ENCODE measurements around the gene MCC. TPM values are rescaled to one million over a fixed set of nuclear protein-coding genes. Genes with fewer than 3 reads are reported as not detected.

MCC gene
- total RNA-seq, 1 donor from 2014 or later = 26.9 TPM

- H2AFZ ChIP-seq (ENCODE audit: low read depth, low read length) = no peak overlapping the region
- TF ChIP-seq CTCF (IDR thresholded peaks at IDR 0.05; ENCODE audit: insufficient read depth, low read depth, low read length) (no peak), EZH2 (IDR thresholded peaks at IDR 0.05; ENCODE audit: insufficient read depth, low read length) (no peak)
- Mint-ChIP-seq H3K36me3 (ENCODE audit: low read depth, unreplicated experiment) (peaks cover 20% of the 10 kb centered on the region), H3K9me3 (ENCODE audit: unreplicated experiment) (peaks cover 17% of the 10 kb centered on the region), H3K27ac (ENCODE audit: unreplicated experiment) (no peak overlapping the region), H3K4me1 (ENCODE audit: low read depth, unreplicated experiment) (peaks cover 20% of the 10 kb centered on the region), H3K4me3 (ENCODE audit: unreplicated experiment) (no peak overlapping the region), H3K27me3 (ENCODE audit: low read depth, unreplicated experiment) (no peaks in the 10 kb centered on the region)
- DNase-seq (ENCODE audit: low read depth) (peak; percentile 30), FAIRE-seq (no peak)
- no peaks in the 10 kb centered on the region for H3K36me3 ChIP-seq (ENCODE audit: insufficient read depth, low read length)
- peak overlapping the region; percentile 28 for H3K4me2 ChIP-seq (ENCODE audit: low read length)
- H3K9me3 ChIP-seq (ENCODE audit: insufficient read depth, low read depth, low read length) = no peaks in the 10 kb centered on the region
- H3K4me1 ChIP-seq (ENCODE audit: insufficient read depth, low read length) = peaks cover 11% of the 10 kb centered on the region
- no peak overlapping the region for H3K9ac ChIP-seq (ENCODE audit: low read length)
- H3K79me2 ChIP-seq (ENCODE audit: insufficient read depth, low read length) = peaks cover 9% of the 10 kb centered on the region
- H4K20me1 ChIP-seq (ENCODE audit: insufficient read depth, low read length) = peaks cover 74% of the 10 kb centered on the region
- no peak overlapping the region for H3K27ac ChIP-seq (ENCODE audit: low read depth, low read length)
- no peaks in the 10 kb centered on the region for H3K27me3 ChIP-seq (ENCODE audit: insufficient read depth, low read length)
- no peak overlapping the region for H3K4me3 ChIP-seq (ENCODE audit: insufficient read depth, low read depth, low read length)
Measured at GRCh38 chr5:113190347-113190746, 297.9 kb downstream of the MCC start.

GRCh38 chr5:113189291-113189690 lies 299.0 kb downstream of the MCC start:
- Histone ChIP-seq H3K4me3 (ENCODE audit: insufficient read depth, low read depth, low read length) (no peak overlapping the region), H4K20me1 (ENCODE audit: insufficient read depth, low read length) (peaks cover 74% of the 10 kb centered on the region), H3K27ac (ENCODE audit: low read depth, low read length) (no peak overlapping the region), H3K4me1 (ENCODE audit: insufficient read depth, low read length) (peaks cover 11% of the 10 kb centered on the region), H2AFZ (ENCODE audit: low read depth, low read length) (no peak overlapping the region), H3K27me3 (ENCODE audit: insufficient read depth, low read length) (no peaks in the 10 kb centered on the region), H3K9ac (ENCODE audit: low read length) (no peak overlapping the region), H3K36me3 (ENCODE audit: insufficient read depth, low read length) (no peaks in the 10 kb centered on the region), H3K79me2 (ENCODE audit: insufficient read depth, low read length) (peaks cover 9% of the 10 kb centered on the region), H3K9me3 (ENCODE audit: insufficient read depth, low read depth, low read length) (no peaks in the 10 kb centered on the region), H3K4me2 (ENCODE audit: low read length) (no peak overlapping the region)
- Mint-ChIP-seq H3K9me3 (ENCODE audit: unreplicated experiment) (peaks cover 13% of the 10 kb centered on the region), H3K4me3 (ENCODE audit: unreplicated experiment) (no peak overlapping the region), H3K27me3 (ENCODE audit: low read depth, unreplicated experiment) (no peaks in the 10 kb centered on the region), H3K4me1 (ENCODE audit: low read depth, unreplicated experiment) (peaks cover 25% of the 10 kb centered on the region), H3K36me3 (ENCODE audit: low read depth, unreplicated experiment) (peaks cover 13% of the 10 kb centered on the region), H3K27ac (ENCODE audit: unreplicated experiment) (no peak overlapping the region)
- TF ChIP-seq CTCF (IDR thresholded peaks at IDR 0.05; ENCODE audit: insufficient read depth, low read depth, low read length) (no peak), EZH2 (IDR thresholded peaks at IDR 0.05; ENCODE audit: insufficient read depth, low read length) (no peak)
- FAIRE-seq (no peak), DNase-seq (ENCODE audit: low read depth) (no peak)

- no peak overlapping the region for H3K4me2 ChIP-seq (ENCODE audit: low read length)
- Mint-ChIP-seq H3K9me3 (ENCODE audit: unreplicated experiment) (peaks cover 6% of the 10 kb centered on the region), H3K36me3 (ENCODE audit: low read depth, unreplicated experiment) (peaks cover 8% of the 10 kb centered on the region), H3K4me3 (ENCODE audit: unreplicated experiment) (no peak overlapping the region), H3K27ac (ENCODE audit: unreplicated experiment) (no peak overlapping the region), H3K27me3 (ENCODE audit: low read depth, unreplicated experiment) (no peaks in the 10 kb centered on the region), H3K4me1 (ENCODE audit: low read depth, unreplicated experiment) (peaks cover 25% of the 10 kb centered on the region)
- no peak for FAIRE-seq
- no peaks in the 10 kb centered on the region for H3K9me3 ChIP-seq (ENCODE audit: insufficient read depth, low read depth, low read length)
- H3K27me3 ChIP-seq (ENCODE audit: insufficient read depth, low read length) = no peaks in the 10 kb centered on the region
- DNase-seq (ENCODE audit: low read depth) = no peak
- H3K4me3 ChIP-seq (ENCODE audit: insufficient read depth, low read depth, low read length) = no peak overlapping the region
- H3K4me1 ChIP-seq (ENCODE audit: insufficient read depth, low read length) = peaks cover 11% of the 10 kb centered on the region
- TF ChIP-seq EZH2 (IDR thresholded peaks at IDR 0.05; ENCODE audit: insufficient read depth, low read length) (no peak), CTCF (IDR thresholded peaks at IDR 0.05; ENCODE audit: insufficient read depth, low read depth, low read length) (no peak)
- peaks cover 71% of the 10 kb centered on the region for H4K20me1 ChIP-seq (ENCODE audit: insufficient read depth, low read length)
- H3K36me3 ChIP-seq (ENCODE audit: insufficient read depth, low read length) = no peaks in the 10 kb centered on the region
- no peak overlapping the region for H3K27ac ChIP-seq (ENCODE audit: low read depth, low read length)
- H3K9ac ChIP-seq (ENCODE audit: low read length) = no peak overlapping the region
- no peak overlapping the region for H2AFZ ChIP-seq (ENCODE audit: low read depth, low read length)
- H3K79me2 ChIP-seq (ENCODE audit: insufficient read depth, low read length) = peaks cover 9% of the 10 kb centered on the region
Measured at GRCh38 chr5:113188436-113188835, 299.8 kb downstream of the MCC start.
